Osteoblast (primary cell): Measurements from ENCODE around the gene SIX4. TPM values are rescaled to one million over a fixed set of nuclear protein-coding genes. Genes with fewer than 3 reads are reported as not detected.

ENCODE experiments used
- DNase-seq: peaks from one replicate; pipeline ENCODE4 v3.0.0; 2011; ENCODE audit warnings: low spot score, mixed read lengths; ENCODE audit not compliant: insufficient read length; ENCODE audit errors: missing footprints
- H2AFZ ChIP-seq: 2 replicates; pipeline ENCODE4 v1.6.0; 2011; ENCODE audit warnings: mild to moderate bottlenecking, low read length
- H3K27ac ChIP-seq: 2 replicates; pipeline ENCODE4 v1.5.1; 2011; ENCODE audit warnings: mild to moderate bottlenecking, low read depth, low read length, moderate library complexity
- H3K27me3 ChIP-seq: 2 replicates; pipeline ENCODE4 v1.6.0; 2012; ENCODE audit warnings: mild to moderate bottlenecking, control low read depth, inconsistent platforms, low read length, moderate library complexity; ENCODE audit not compliant: insufficient read depth
- H3K36me3 ChIP-seq: 2 replicates; pipeline ENCODE4 v1.5.1; 2011; ENCODE audit warnings: mild to moderate bottlenecking, low read length, control low read depth, moderate library complexity; ENCODE audit not compliant: insufficient read depth
- H3K4me1 ChIP-seq: 2 replicates; pipeline ENCODE4 v1.5.1; 2011; ENCODE audit warnings: mild to moderate bottlenecking, low read length, control low read depth, moderate library complexity; ENCODE audit not compliant: insufficient read depth
- H3K4me2 ChIP-seq: 2 replicates; pipeline ENCODE4 v1.6.0; 2011; ENCODE audit warnings: mild to moderate bottlenecking, low read length; ENCODE audit not compliant: insufficient read depth
- H3K4me3 ChIP-seq: fragments of 200-600 bp; sonication (generic); 3 replicates; pipeline ENCODE4 v1.5.1; 2012; ENCODE audit warnings: mild to moderate bottlenecking, low read length, inconsistent platforms; ENCODE audit not compliant: insufficient read depth
- H3K79me2 ChIP-seq: 2 replicates; pipeline ENCODE4 v1.6.0; 2012; ENCODE audit warnings: mild to moderate bottlenecking, low read length, control low read depth, inconsistent platforms; ENCODE audit not compliant: insufficient read depth
- H3K9me3 ChIP-seq: 2 replicates; pipeline ENCODE4 v1.5.1; 2011; ENCODE audit warnings: low read depth, low read length, control low read depth
- H4K20me1 ChIP-seq: 2 replicates; pipeline ENCODE4 v1.6.0; 2012; ENCODE audit warnings: mild to moderate bottlenecking, low read length, control low read depth; ENCODE audit not compliant: insufficient read depth
- CTCF ChIP-seq: IDR thresholded peaks from 2 replicates; pipeline ENCODE4 v1.5.1; 2011; ENCODE audit warnings: mild to moderate bottlenecking, low read depth, low read length, moderate library complexity; ENCODE audit errors: extremely low read depth
- total RNA-seq: library from RNA; depleted of rRNA; stranded (reverse); fragments of >200 nt; gene quantifications from 2 replicates; pipeline ENCODE4 v1.2.3, GENCODE V29; 2012

SIX4 gene
- total RNA-seq, 1 donor: 14.5 TPM

DNA sequence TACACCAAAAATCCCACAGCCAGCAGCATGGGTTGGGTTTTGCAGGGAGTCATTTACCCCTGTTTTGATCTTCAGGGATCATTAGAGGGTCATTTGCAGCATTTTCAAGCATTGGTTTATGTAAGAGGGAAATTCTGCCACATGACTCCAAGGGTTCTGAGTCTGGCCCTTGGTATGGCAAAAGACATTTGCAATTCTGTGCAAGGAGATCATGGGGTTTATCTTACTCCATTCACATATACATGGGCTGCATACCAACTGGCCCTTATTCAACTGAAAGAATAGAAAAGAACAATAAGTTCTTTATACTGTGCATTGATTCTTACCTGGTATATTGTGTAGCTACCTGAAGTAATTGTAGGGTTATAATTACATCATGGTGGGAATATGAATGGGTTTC is 13.7 kb downstream of the SIX4 start:
- Histone ChIP-seq H3K9me3 (no peaks in the 10 kb centered on the region), H3K4me3 (no peak overlapping the region), H3K4me1 (no peaks in the 10 kb centered on the region), H3K36me3 (peaks cover 17% of the 10 kb centered on the region), H3K27ac (no peak overlapping the region), H3K4me2 (no peak overlapping the region), H4K20me1 (no peaks in the 10 kb centered on the region), H2AFZ (no peak overlapping the region), H3K79me2 (no peaks in the 10 kb centered on the region), H3K27me3 (no peaks in the 10 kb centered on the region)
- TF ChIP-seq CTCF: no peak
- DNase-seq: no peak

GRCh38 chr14:60707858-60708257 is 16.3 kb downstream of the SIX4 start:
- Histone ChIP-seq H3K9me3 (no peaks in the 10 kb centered on the region), H4K20me1 (no peaks in the 10 kb centered on the region), H3K4me1 (no peaks in the 10 kb centered on the region), H3K4me3 (no peak overlapping the region), H3K4me2 (no peak overlapping the region), H3K79me2 (no peaks in the 10 kb centered on the region), H3K27me3 (no peaks in the 10 kb centered on the region), H3K27ac (no peak overlapping the region), H2AFZ (no peak overlapping the region), H3K36me3 (peaks cover 3% of the 10 kb centered on the region)
- TF ChIP-seq CTCF: no peak
- DNase-seq: no peak

DNA sequence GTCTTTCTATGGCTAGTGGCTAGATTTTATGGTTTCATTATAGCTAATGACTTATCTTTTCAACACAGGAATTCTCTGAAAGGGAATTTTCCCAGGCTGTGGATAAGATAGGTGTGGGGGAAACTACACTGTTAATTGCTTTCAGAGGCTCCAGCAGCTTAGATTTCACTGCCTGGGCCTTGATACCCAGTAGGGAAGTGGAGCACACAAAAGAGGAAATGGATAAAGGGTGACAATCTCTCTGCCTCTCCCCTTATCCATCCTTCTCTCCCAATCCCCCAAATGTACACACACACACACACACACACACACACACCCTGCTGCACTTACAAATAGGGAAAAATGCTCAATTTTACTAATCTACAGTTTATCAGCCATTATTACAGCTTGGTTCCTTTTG is 19.1 kb downstream of the SIX4 start:
- no peaks in the 10 kb centered on the region for H3K9me3 ChIP-seq

GRCh38 chr14:60700598-60700997 is 23.6 kb downstream of the SIX4 start:
- no peaks in the 10 kb centered on the region for H3K4me1 ChIP-seq
- H4K20me1 ChIP-seq: no peaks in the 10 kb centered on the region
- H3K27me3 ChIP-seq: no peaks in the 10 kb centered on the region
- no peak for DNase-seq
- TF ChIP-seq CTCF: no peak
- no peak overlapping the region for H3K4me3 ChIP-seq
- no peak overlapping the region for H3K4me2 ChIP-seq
- no peaks in the 10 kb centered on the region for H3K36me3 ChIP-seq
- no peaks in the 10 kb centered on the region for H3K9me3 ChIP-seq
- no peak overlapping the region for H3K27ac ChIP-seq
- H3K79me2 ChIP-seq: no peaks in the 10 kb centered on the region
- H2AFZ ChIP-seq: no peak overlapping the region

More for the DNA sequence above, 19.1 kb downstream of the SIX4 start:
- Histone ChIP-seq H3K4me1 (no peaks in the 10 kb centered on the region), H3K4me3 (no peak overlapping the region), H4K20me1 (no peaks in the 10 kb centered on the region), H3K36me3 (no peaks in the 10 kb centered on the region), H3K27ac (no peak overlapping the region), H2AFZ (no peak overlapping the region), H3K79me2 (no peaks in the 10 kb centered on the region), H3K4me2 (no peak overlapping the region), H3K27me3 (no peaks in the 10 kb centered on the region)
- no peak for DNase-seq
- TF ChIP-seq CTCF: no peak
